GM23248 (cell line): ENCODE measurements around the gene ZNF300. TPM values are rescaled to one million over a fixed set of nuclear protein-coding genes. Genes with fewer than 3 reads are reported as not detected.

ENCODE experiments used
- DNase-seq: peaks from one replicate; pipeline ENCODE4 v3.0.0-alpha.2; 2015
- H2AFZ ChIP-seq: fragments of 200-600 bp; sonication (generic); 2 replicates; pipeline ENCODE4 v1.6.1; 2016; ENCODE audit warnings: antibody characterized with exemption
- H3F3A ChIP-seq: fragments of 200-600 bp; sonication (generic); 2 replicates; pipeline ENCODE4 v1.6.1; 2016; ENCODE audit warnings: mild to moderate bottlenecking, antibody characterized with exemption, mixed run types; ENCODE audit not compliant: insufficient read depth
- H3K27ac ChIP-seq: fragments of 200-600 bp; sonication (generic); 2 replicates; pipeline ENCODE4 v1.5.1; 2016; ENCODE audit warnings: mild to moderate bottlenecking
- H3K27me3 ChIP-seq: fragments of 200-600 bp; sonication (generic); replicated peaks from 2 replicates; pipeline ENCODE4 v1.6.1; 2016; ENCODE audit warnings: mild to moderate bottlenecking; ENCODE audit not compliant: insufficient read depth
- H3K36me3 ChIP-seq: fragments of 200-600 bp; sonication (generic); 2 replicates; pipeline ENCODE4 v1.6.1; 2016; ENCODE audit warnings: low read depth, mild to moderate bottlenecking
- H3K4me1 ChIP-seq: fragments of 200-600 bp; sonication (generic); 2 replicates; pipeline ENCODE4 v1.6.1; 2016; ENCODE audit warnings: mild to moderate bottlenecking; ENCODE audit not compliant: insufficient read depth
- H3K4me2 ChIP-seq: fragments of 200-600 bp; sonication (generic); one replicate; pipeline ENCODE4 v1.6.1; 2016; ENCODE audit warnings: mild to moderate bottlenecking; ENCODE audit not compliant: unreplicated experiment
- H3K4me3 ChIP-seq: fragments of 200-600 bp; sonication (generic); 2 replicates; pipeline ENCODE4 v1.5.1; 2016; ENCODE audit warnings: mild to moderate bottlenecking
- H3K79me2 ChIP-seq: fragments of 200-600 bp; sonication (generic); 2 replicates; pipeline ENCODE4 v1.6.1; 2016; ENCODE audit warnings: mild to moderate bottlenecking; ENCODE audit not compliant: insufficient read depth
- H3K9ac ChIP-seq: fragments of 200-600 bp; sonication (generic); 2 replicates; pipeline ENCODE4 v1.6.1; 2016; ENCODE audit warnings: mild to moderate bottlenecking
- H3K9me2 ChIP-seq: fragments of 200-600 bp; sonication (generic); 2 replicates; pipeline ENCODE4 v1.6.1; 2016; ENCODE audit warnings: mixed run types, mild to moderate bottlenecking, moderate library complexity; ENCODE audit not compliant: insufficient read depth
- H3K9me3 ChIP-seq: fragments of 200-600 bp; sonication (generic); one replicate; pipeline ENCODE4 v1.6.1; 2017; ENCODE audit warnings: low read depth
- H4K20me1 ChIP-seq: fragments of 200-600 bp; sonication (generic); 2 replicates; pipeline ENCODE4 v1.6.0; 2016; ENCODE audit not compliant: insufficient read depth
- EZH2 ChIP-seq: fragments of 200-600 bp; sonication (generic); IDR thresholded peaks from 2 replicates; pipeline ENCODE4 v1.6.1; 2018; ENCODE audit warnings: antibody characterized with exemption, mild to moderate bottlenecking; ENCODE audit not compliant: insufficient read depth, poor library complexity, severe bottlenecking
- EZH2phosphoT487 ChIP-seq: fragments of 200-600 bp; sonication (generic); IDR thresholded peaks from 2 replicates; pipeline ENCODE4 v1.6.1; 2018; ENCODE audit warnings: antibody characterized with exemption, moderate library complexity, mild to moderate bottlenecking, low read depth; ENCODE audit not compliant: insufficient read depth
- WGBS, 2 experiments: methylation state at CpG; one replicate each; pipeline ENCODE4 v1.1.6; 2015 to 2017; ENCODE audit warnings: low lambda C conversion rate in 2 of 2, low coverage in 1 of 2; ENCODE audit errors: missing lambda C conversion rate in 2 of 2; 5-methylcytosine and 5-hydroxymethylcytosine counted together
- in situ Hi-C: fragments of 300-500 bp; cut with MboI; formaldehyde crosslinking; loops from 2 replicates; pipeline ENCODE4 v1.15.0; 2020
- polyA plus RNA-seq: library from polyadenylated mRNA; unstranded; fragments of >200 nt; fragmentation: Nextera tagmentation; extraction: Ambion mirVana; gene quantifications from 2 replicates; pipeline ENCODE4 v1.2.1, GENCODE V29; 2016
- total RNA-seq: library from RNA; depleted of rRNA; stranded (reverse); fragments of >200 nt; shearing (Covaris generic); gene quantifications from 2 replicates; pipeline ENCODE4 v1.2.3, GENCODE V29; 2014

The ZNF300 gene
- total and polyA plus RNA-seq, 2 experiments from 2014 or later: 3.0 to 5.1 TPM

DNA sequence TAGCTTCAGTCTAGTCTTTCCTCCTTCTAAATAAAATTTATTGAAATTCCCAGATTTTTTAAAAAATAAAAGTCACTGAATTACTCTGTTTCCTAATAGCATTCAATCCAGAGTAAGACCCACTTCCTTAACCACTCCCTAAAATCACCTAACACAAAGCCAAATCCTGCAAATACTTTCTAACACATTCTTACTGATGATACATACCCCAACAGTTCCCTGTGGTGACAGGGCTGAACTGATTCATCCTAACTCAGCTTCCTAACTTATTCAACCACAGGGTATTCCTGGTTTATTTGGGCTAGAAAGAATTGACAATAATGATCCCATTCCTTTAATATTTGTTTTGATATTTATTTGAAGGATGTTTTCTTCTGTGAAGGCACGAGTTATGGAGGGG is 40.7 kb upstream of the ZNF300 start:
- Histone ChIP-seq H3K36me3 (no peaks in the 10 kb centered on the region), H3K9me3 (peaks cover 5% of the 10 kb centered on the region), H3F3A (peaks cover 5% of the 10 kb centered on the region; the same call in 1 of the 2 replicates), H3K4me1 (no peaks in the 10 kb centered on the region), H4K20me1 (no peaks in the 10 kb centered on the region), H3K9ac (no peak overlapping the region), H3K4me2 (no peak overlapping the region), H3K4me3 (no peak overlapping the region), H3K9me2 (no peaks in the 10 kb centered on the region), H3K79me2 (no peaks in the 10 kb centered on the region), H3K27ac (no peak overlapping the region), H2AFZ (no peak overlapping the region), H3K27me3 (no peaks in the 10 kb centered on the region)
- in situ Hi-C loops: no loop called here
- TF ChIP-seq EZH2: no peak
- TF ChIP-seq EZH2phosphoT487: no peak
- DNase-seq: peak; percentile 16
- 24 to 38% methylated on average over 1 of the region's 1 CpG for WGBS, 2 experiments

DNA sequence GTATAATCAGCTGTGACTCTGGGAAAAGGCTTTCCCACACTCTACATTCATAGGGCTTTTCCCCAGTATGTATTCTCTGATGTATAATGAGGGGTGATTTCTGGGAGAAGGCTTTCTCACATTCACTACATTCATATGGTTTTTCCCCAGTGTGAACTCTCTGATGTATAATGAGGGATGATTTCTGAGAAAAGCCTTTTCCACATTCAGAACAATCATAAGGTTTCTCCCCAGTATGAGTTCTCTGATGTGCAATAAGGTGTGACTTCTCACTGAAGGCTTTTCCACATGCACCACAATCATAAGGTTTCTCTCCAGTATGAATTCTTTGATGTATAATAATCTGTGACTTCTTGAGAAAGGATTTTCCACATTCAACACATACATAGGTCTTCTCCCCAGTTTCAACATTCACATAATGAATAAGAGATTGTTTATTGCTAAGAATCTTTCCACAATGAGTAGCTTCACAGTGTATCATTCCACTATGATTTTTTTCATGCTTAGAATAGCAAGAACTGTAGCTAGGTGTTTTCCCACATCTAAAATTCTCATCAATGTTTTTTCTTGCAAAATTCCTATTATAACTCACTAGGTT is 26.7 kb upstream of the ZNF300 start:
- Histone ChIP-seq H3K4me1 (no peaks in the 10 kb centered on the region), H3K4me2 (no peak overlapping the region), H4K20me1 (no peaks in the 10 kb centered on the region), H3K4me3 (no peak overlapping the region), H3K79me2 (no peaks in the 10 kb centered on the region), H2AFZ (no peak overlapping the region), H3K27ac (no peak overlapping the region), H3K9me3 (peaks cover 23% of the 10 kb centered on the region), H3K27me3 (no peaks in the 10 kb centered on the region), H3F3A (no peaks in the 10 kb centered on the region), H3K36me3 (peaks cover 12% of the 10 kb centered on the region; the same call in 1 of the 2 replicates), H3K9me2 (no peaks in the 10 kb centered on the region), H3K9ac (no peak overlapping the region)
- no peak for DNase-seq
- in situ Hi-C loops: no loop called here
- TF ChIP-seq EZH2phosphoT487 (no peak), EZH2 (no peak)

- WGBS, 2 experiments: 7 to 8% methylated on average over 2 of the region's 2 CpGs
- H3K9me2 ChIP-seq: no peaks in the 10 kb centered on the region
- in situ Hi-C loops: no loop called here
- TF ChIP-seq EZH2 (no peak), EZH2phosphoT487 (no peak)
- no peaks in the 10 kb centered on the region for H3K79me2 ChIP-seq
- no peak overlapping the region for H2AFZ ChIP-seq
- H3K4me1 ChIP-seq: no peaks in the 10 kb centered on the region
- no peak overlapping the region for H3K4me2 ChIP-seq
- H3K9me3 ChIP-seq: peaks cover 5% of the 10 kb centered on the region
- no peak overlapping the region for H3K27ac ChIP-seq
- no peak overlapping the region for H3K9ac ChIP-seq
- no peak overlapping the region for H3K4me3 ChIP-seq
- no peaks in the 10 kb centered on the region for H3K36me3 ChIP-seq
- DNase-seq: peak; percentile 63
- H4K20me1 ChIP-seq: no peaks in the 10 kb centered on the region
- H3F3A ChIP-seq: no peaks in the 10 kb centered on the region
- no peaks in the 10 kb centered on the region for H3K27me3 ChIP-seq
Observed at GRCh38 chr5:150918613-150919012, 13.8 kb upstream of the ZNF300 start.

DNA sequence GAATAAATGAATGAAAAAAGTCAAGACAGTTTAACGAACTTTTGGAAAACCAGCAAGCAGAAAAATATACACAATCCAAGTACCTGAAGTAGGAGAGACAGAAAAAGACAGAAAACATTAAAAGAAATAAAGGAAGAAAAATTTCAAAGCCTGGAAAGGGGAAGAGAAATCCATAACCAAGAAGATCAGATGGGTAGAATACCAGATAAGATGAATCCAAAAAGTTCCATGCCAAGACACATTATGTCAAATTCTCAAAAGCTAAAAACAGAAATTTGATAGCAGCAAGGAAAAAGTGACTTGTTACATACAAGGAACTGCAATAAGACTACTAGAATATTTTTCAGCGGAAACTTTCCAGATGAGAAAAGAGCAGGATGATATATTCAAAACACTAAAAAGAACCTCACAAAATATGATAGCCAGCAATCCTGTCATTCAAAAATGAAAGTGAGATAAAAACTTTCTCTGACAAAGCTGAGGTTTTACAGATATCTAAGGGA is 7.6 kb upstream of the ZNF300 start:
- Histone ChIP-seq H3K79me2 (no peaks in the 10 kb centered on the region), H3K9me2 (no peaks in the 10 kb centered on the region), H3K4me3 (no peak overlapping the region), H4K20me1 (no peaks in the 10 kb centered on the region), H3K27me3 (no peaks in the 10 kb centered on the region), H2AFZ (no peak overlapping the region), H3K4me2 (no peak overlapping the region), H3F3A (no peaks in the 10 kb centered on the region), H3K9me3 (no peaks in the 10 kb centered on the region), H3K9ac (no peak overlapping the region), H3K4me1 (no peaks in the 10 kb centered on the region), H3K36me3 (no peaks in the 10 kb centered on the region), H3K27ac (no peak overlapping the region)
- DNase-seq: no peak
- in situ Hi-C loops: no loop called here
- no peak for TF ChIP-seq EZH2phosphoT487
- no peak for TF ChIP-seq EZH2
- WGBS, 2 experiments: 32 to 39% methylated on average over 2 of the region's 2 CpGs

GRCh38 chr5:150905312-150905683 is 518 bp upstream of the ZNF300 start:
- Histone ChIP-seq H3K27me3 (no peaks in the 10 kb centered on the region), H3K36me3 (peaks cover 13% of the 10 kb centered on the region), H3K9ac (peak overlapping the region; percentile 90), H3K4me3 (peak overlapping the region; percentile 86), H3K79me2 (no peaks in the 10 kb centered on the region), H3K4me2 (peak overlapping the region; percentile 84), H2AFZ (peak overlapping the region; percentile 96), H3F3A (no peaks in the 10 kb centered on the region), H4K20me1 (no peaks in the 10 kb centered on the region), H3K27ac (peak overlapping the region; percentile 72; the same call in 1 of the 2 replicates), H3K9me3 (no peaks in the 10 kb centered on the region), H3K4me1 (no peaks in the 10 kb centered on the region), H3K9me2 (no peaks in the 10 kb centered on the region)
- no peak for TF ChIP-seq EZH2phosphoT487
- TF ChIP-seq EZH2: no peak
- no peak for DNase-seq
- WGBS, 2 experiments: 14 to 18% methylated on average over 4 of the region's 4 CpGs
- in situ Hi-C loops: no loop called here
